Hepatic stellate cell (primary cell): ENCODE data around the gene RNF126.
"Not testable (repeated sequence)": the region's sequence is repeated elsewhere in the genome, so short reads cannot be mapped to it uniquely, and the experiment has no call there.

Source experiments
- DNase-seq: peaks from one replicate; pipeline ENCODE4 v3.0.0; 2011; ENCODE audit warnings: low spot score

The RNF126 gene

GRCh38 chr19:628168-628567 is 34.8 kb downstream of the RNF126 start:
- no peak for DNase-seq

GRCh38 chr19:626566-626965 is 36.4 kb downstream of the RNF126 start:
- DNase-seq, result not testable (repeated sequence)

- no peak for DNase-seq
Measured at GRCh38 chr19:625257-625656, 37.8 kb downstream of the RNF126 start.

DNA sequence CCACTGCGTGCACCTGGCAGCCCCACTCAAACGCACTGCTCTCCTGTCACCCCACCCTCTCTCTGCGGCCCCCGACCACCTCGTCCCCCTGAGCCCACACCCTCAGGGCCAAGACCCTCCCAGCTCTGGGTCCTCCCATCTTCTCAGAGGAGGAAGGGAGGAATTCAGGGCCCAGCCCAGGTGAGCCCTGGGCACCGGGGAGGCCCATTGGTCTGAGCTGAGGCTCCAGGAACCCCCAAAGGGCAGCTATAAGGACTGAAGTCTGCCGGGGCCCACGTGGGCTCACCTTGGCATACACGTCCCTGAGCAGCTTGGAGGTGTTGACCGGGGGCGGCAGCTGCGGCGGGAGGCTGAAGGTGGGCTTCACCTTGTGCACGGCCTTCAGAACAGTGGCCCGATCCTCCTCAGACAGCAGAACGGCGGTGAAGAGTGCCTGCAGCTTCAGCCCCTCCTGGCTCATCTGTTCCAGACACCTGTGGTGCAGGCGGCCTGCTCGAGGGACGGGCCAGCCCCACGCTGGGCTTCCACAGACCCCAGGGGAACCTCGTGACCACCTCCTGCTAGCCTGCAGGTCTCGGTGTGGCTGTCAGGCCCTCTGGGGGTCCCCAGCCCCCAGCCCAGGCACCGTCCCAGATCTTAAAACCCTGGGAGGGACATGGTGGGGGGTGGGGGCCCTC is 38.4 kb downstream of the RNF126 start:
- DNase-seq, result no peak

DNA sequence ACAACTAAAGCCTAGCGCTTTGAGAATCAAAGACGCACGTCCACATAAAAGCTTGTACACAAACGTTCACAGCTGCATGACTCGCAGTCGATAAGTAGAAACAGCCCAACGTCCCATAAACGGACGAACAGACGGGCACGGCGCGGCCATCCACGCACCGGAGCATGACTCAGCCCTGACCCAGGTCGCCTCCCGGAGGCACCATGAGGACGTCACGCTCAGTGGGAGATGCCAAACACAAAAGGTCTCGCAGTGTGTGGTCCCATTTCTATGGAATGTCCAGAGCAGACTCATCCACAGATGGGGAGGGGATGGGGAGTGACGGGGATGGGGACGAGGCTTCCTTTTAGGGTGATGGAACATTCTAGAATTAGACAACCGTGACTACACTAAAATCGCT is 39.0 kb downstream of the RNF126 start:
- no peak for DNase-seq

GRCh38 chr19:623175-623916 is 39.7 kb downstream of the RNF126 start:
- DNase-seq, result no peak

GRCh38 chr19:622666-623065 is 40.3 kb downstream of the RNF126 start:
- no peak for DNase-seq

GRCh38 chr19:621819-622218 is 41.2 kb downstream of the RNF126 start:
- no peak for DNase-seq

DNA sequence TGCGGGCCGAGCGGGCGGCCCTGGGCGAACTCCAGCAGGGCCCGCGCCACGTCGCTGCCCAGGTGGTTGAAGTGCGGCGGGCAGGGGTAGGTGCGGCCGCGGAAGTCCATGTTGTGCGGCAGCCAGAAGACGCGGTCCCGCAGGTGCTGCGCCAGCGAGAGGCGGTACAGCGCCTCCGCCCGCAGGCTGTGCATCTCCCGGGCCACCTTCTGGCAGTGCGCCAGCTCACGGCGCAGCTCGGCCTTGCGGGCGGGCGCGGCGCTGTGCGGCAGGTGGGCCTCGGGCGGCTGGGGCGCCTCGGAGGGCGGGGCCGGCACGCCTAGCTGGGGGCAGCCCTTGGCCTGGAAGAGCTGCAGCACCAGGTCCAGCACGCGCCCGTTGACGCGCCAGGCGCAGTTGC is 41.8 kb downstream of the RNF126 start:
- DNase-seq, result not testable (repeated sequence)

- no peak for DNase-seq
Measured at GRCh38 chr19:620166-620862, 42.7 kb downstream of the RNF126 start.

- no peak for DNase-seq
Measured at GRCh38 chr19:619286-620002, 43.6 kb downstream of the RNF126 start.

GRCh38 chr19:618674-619285 is 44.2 kb downstream of the RNF126 start:
- no peak for DNase-seq

- no peak for DNase-seq
Measured at GRCh38 chr19:618247-618619, 44.8 kb downstream of the RNF126 start.

DNA sequence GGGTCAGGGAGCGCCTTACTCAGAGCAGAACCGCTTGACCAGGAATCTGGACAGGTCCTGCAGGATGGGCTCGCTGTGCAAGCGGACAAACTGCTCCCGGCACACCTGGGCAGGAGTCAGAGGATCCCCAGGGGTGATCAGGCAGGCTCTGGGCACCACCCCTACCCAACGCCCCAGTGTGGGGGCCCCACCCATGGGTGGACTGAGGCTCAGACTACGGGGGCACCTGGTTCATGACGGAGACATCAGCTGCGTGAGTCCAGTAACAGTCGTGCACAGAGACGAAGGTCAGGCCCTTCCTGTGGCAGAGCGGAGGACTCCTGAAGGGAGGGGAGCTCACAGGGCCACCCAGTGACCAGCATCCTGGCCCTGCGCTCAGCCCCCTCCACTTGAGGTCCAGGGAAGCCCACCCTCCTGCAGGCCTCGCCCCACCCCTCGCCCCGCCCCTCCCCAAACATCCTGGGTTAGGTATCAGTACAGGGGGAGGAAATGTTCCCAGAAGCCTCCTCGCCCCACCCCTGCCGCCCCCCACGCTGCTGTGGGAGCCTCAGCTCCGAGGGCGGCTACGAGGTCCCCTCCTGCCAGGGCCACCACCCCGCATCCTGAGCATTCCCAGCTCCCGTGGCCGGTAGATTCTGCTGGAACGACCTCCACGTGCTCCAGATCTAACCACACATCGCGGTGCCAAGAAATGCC is 45.3 kb downstream of the RNF126 start:
- no peak for DNase-seq

DNA sequence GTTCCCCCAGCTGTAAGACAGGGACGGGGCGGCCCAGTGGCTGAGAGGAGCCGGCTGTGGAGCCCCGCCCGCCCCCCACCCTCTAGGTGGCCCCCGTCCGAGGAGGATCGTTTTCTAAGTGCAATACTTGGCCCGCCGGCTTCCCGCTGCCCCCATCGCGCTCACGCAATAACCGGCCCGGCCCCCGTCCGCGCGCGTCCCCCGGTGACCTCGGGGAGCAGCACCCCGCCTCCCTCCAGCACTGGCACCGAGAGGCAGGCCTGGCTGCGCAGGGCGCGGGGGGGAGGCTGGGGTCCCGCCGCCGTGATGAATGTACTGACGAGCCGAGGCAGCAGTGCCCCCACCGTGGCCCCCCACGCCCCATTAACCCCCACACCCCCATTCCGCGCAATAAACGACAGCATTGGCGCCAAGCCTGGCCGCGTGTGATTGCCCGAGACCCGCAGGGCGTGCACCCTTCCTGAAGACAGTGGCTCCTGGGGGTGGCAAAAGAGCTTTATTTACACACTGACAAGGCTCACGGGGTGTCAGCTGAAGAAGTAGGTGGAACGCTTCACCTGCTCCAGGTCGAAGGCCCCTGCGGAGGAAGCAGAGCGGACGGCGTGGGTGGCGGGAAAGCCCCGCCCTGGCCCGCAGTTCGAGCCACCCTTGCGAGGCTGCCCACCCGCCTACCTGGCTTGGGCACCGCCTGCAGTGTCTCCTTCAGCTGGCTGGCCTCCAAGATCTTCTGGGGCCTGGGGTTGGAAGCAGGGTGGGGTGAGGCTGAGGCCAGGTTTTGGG is 46.1 kb downstream of the RNF126 start:
- DNase-seq, result no peak

DNA sequence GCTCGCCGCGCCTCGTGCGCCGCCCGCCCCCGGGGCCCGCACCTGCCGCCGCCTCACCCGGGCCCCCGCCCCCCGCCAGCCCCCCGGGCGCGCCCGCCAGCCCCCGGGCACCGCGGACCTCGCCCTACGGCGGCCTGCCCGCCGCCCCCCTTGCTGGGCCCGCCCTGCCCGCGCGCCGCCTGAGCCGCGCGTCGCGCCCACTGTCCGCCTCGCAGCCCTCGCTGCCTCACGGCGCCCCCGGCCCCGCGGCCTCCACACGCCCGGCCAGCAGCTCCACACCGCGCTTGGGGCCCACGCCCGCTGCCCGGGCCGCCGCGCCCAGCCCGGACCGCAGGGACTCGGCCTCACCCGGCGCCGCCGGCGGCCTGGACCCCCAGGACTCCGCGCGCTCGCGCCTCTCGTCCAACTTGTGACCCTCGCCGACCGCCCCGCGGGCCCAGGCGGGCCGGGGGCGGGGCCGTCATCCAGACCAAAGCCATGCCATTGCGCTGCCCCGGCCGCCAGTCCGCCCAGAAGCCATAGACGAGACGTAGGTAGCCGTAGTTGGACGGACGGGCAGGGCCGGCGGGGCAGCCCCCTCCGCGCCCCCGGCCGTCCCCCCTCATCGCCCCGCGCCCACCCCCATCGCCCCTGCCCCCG is 46.8 kb downstream of the RNF126 start:
- no peak for DNase-seq

GRCh38 chr19:615619-616018 is 47.4 kb downstream of the RNF126 start:
- no peak for DNase-seq

- no peak for DNase-seq
Measured at GRCh38 chr19:613732-614567, 49.1 kb downstream of the RNF126 start.

DNA sequence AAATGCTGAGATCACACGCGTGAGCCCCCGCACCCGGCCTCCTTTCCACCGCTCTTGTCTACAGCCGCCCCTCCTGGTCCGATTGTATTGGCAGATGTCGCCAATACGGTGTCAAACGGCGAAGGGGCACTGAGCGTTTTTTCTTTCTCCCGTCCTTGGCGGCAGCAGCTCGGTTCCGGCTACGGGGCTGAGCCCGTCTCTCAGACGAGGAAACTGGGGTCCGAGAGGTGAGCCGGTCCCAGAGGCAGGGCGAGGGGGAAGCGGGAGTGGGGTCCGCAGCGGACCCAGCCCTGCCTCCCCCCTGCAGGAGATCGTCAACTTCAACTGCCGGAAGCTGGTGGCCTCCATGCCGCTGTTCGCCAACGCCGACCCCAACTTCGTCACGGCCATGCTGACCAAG is 50.1 kb downstream of the RNF126 start:
- DNase-seq, result no peak
